CD4-positive, alpha-beta T cell treated with Interleukin-12 subunit alpha and Interleukin-12 subunit beta, for 1 hour (primary cell): Measurements from ENCODE around the gene RAB31.

Source experiments
- DNase-seq: peaks from one replicate; pipeline ENCODE4 v3.0.0-alpha.2; 2020

The RAB31 gene

DNA sequence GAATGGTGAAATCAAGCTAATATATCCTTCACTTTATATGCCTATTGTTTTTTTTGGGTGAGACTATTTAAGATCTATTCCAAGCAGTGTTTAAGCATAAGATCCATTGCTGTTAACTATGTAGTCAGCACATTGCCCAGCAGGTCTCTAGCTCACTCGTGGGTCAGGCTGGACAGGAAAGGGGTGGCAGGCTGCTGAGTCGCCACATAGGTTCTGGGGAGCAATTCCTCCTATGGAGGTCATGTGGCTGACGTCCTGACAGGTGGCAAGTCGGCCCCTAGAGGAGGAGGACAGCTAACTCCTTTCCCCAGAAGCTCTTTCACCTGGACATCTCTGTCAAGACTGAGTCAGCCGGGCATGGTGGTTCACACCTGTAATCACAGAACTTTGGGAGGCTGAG is 13.9 kb upstream of the RAB31 start:
- no peak for DNase-seq

DNA sequence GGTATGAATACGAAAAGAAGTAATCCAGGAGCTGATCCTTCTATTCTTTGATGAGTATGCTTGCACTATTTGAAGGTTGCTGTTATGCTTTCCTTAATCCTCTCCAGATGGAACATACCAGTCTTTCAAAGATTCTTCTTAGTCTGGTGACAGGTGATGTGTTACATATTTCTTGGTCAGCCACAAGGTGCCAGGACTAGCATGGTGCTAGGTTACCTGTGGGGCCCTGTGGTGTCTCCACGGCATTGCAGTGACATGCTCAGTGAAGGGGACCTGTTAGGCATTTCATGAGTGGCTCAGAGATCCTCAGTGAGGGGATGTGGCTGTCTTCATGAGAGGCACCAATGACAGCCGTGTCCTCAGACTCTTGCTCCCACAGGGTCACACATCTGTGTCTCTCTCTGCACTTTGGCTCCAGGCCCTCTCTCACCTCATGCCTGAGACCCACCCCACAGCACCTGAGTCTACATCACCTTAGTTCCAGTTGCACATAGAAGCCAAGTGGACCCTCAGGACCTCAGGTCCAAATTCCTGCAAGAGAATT is 13.1 kb upstream of the RAB31 start:
- DNase-seq, result no peak

DNA sequence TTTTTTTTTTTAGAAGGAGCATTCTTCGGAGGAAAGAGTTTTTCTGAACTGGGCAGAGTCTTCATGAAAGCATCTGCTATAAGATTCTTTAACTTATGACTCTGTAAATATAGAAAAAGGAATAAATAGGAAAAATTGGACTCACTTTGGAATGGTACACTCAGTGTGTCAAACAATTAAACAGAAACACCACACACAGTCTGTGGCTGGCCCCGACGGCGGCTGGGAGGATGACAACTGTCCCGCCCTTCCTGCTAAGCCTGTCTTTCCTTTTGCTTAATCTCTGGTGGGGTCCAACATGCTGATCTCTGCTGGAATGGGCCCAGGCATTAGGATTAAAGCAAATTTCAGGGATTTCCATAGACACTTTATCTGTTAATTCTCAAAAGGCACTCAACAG is 12.5 kb upstream of the RAB31 start:
- DNase-seq, result no peak

DNA sequence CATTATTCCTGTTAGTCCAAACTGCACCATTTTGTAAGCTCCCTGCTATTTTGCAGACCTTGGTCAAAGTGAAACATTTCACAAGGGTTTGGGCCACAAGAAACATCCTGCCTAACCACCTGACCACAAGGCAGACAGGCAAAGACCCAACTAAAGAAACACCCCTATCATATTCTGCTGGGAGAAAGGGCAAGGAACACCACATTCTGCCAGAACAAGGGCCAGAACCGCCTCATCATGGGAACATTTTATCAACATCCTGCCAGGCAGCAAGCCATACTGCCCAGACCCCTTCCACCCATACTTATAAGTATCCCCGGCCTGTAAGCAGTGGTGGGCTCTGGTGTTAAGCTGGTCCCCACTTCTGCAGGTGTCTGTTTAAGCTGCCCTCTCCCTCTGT is 12.0 kb upstream of the RAB31 start:
- no peak for DNase-seq

DNA sequence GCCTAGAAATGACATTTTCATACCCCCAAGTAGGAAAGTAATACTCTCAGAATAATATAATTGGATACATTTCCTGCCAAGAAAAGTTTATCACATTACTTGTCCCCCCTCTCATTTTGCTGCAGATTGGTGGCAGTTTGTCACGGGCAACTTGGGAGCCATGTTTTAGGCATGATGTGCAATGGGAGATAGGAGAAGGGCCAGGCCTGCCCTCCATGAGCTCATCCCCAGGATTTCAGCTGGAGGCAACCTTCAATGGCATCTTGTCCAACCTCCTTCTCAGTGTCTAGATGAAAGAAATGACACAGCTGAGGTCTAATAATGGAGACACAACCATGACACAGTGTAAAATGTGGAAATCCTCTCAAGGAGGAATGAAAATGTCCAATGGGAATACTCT is 11.4 kb upstream of the RAB31 start:
- no peak for DNase-seq

DNA sequence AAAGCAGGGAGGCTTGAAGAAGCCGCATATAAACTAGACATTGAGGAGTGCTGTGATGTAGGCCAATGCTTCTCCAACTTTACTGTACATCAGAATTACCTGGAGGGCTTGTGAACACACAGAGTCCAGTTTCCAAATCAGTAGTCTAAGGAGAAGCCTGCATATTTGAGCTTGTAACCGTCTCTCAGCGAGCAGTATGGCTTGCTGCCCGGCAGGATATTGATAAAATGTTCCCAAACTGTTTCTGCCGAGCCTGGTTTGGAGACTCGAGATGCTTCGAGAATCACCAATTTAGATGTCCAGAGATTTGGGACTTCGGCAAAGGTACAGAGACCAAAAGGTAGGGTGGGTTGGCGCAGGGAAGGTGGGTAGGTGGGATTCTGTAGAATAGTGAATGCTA is 11.0 kb upstream of the RAB31 start:
- DNase-seq, result no peak

DNA sequence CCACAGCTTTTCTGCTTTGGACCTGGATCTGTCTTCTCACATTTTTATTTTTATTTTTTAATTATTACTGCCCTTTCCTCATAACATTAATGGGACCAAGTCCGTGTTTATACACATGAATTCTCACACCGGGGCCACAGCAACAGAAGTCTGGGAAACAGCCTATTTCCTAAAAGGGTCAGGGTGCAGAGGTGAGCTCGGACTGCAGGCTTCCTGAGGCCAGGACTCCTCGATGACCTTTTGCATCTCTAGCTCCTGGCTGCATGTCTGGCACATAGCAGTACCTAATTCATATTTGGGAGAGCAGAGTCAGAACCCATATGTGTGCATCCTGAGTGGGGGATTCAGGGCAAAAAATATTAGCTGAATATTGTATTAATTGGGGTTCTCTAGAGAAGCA is 9.6 kb upstream of the RAB31 start:
- DNase-seq, result no peak

DNA sequence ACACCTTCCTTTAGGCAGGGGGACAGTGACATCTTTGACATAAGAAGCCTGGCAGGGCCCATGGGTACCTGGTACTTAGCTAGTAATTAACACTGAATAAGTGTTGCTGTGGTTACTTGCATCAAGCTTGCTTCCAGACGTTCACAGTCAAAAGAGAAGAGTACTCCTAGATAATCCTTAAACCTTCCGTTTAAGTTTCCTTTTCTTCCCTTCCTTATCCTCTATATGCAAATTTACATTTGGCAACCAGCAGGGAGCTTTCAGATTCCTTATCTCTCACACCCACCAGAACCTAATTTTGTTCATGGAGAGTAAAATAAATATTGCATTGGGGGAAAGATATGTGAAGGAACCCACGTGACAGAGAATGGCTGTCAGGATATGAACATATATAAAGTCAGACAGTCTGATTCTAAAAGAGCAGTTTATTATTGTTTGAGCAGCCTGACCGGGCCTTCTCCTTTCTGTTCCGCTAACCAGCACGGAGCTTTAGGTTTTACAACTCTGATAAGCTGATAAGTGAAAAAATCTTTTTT is 7.8 kb upstream of the RAB31 start:
- no peak for DNase-seq

DNA sequence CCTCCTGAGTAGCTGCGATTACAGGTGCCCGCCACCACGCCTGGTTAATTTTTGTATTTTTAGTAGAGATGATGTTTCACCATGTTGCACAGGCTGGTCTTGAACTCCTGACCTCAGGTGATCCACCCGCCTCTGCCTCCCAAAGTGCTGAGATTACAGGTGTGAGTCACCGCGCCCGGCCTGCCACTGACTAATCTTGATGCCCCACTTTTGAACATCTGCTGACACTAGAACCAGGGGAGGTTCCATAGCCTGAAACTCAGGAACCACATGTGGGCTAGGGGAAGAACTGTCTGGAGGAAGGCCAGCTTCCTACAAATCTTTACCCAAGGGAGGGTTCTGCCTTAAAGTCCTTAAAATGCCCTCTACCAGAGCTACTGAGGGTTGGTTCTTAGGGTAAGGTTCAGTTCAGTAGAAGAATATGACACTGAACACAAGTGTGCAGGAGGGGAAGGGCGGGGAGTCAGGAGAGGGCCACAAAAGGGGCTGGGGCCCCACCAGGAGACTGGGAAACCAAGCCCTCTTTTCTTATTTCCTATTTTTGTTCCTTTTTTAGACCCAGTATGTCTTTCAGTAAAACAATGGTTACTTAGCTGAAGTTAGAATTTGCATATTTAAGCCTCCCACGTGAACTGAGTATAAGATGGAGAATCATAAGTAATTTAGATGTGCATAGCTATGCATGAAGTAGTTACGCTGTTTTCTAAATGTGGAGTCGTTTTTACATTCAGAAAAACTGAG is 6.3 kb upstream of the RAB31 start:
- DNase-seq, result no peak

DNA sequence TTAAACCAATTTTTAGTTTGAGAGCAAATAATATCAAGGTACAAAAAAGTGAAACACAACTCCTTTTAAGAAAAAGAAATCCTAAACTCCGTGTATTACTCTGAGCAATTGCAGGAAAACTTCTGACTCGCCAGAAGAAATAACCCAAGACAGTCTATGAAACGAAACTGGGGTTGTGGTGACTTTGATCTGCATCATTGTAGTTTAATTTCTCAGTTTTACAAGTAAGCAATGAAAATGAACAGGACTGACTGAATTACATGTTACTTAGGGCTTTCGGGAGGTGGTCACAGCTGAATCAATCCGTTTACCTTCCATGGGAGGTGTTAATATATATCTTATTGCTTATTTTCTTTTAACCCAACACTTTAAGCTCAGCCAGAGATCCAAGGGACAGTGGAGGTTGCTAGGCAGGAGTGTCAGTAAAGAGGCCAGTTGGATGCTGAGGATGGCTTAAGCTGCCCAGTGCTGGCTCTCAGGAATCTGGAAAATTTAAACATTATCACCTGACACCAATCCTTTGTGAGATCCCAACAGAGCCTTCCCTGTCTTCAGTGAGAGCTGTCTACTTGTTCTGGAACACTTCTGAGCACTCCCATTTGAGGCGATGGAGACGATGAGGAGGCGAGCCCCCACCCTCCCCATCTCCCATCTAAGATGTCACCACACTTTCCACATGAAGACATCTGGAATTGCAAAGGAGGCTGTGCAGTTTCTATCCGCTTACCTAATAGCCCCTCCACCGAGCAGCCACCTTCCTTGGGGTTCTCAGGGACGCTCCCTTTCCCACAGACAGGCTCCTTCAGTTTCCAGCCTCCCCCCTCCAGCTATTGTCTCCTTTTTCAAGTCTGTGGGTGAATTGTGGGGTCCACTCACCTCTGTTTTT is 3.6 kb upstream of the RAB31 start:
- no peak for DNase-seq

DNA sequence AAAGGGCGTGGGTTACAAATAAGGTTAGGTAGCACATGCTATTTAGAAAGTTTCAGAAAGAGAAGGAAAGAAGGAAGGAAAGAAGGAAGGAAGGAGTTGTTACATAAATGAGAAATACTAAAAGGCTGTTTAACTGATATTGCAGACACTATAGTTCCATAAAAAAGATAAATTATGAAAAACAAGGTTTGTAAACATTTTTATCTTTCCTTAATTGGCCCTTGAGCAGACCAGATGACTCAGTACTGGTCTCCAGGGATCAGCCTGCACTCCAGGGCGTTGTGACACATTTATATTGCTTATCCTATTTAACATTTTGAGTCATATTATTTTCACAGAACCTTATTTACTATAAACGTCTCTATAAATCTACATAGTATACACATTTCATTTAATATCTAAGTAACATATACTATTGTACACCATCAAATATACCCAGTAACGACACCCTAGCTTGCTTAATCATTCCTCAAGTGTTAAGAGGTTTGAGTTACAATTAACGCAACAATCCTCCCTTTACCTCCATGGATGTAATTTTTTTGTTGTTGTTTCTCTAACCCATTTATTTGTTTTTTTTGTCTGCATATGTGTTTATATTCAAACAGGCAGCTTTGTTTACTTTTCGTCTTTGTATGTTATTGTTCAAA is 2.8 kb upstream of the RAB31 start:
- DNase-seq, result no peak

DNA sequence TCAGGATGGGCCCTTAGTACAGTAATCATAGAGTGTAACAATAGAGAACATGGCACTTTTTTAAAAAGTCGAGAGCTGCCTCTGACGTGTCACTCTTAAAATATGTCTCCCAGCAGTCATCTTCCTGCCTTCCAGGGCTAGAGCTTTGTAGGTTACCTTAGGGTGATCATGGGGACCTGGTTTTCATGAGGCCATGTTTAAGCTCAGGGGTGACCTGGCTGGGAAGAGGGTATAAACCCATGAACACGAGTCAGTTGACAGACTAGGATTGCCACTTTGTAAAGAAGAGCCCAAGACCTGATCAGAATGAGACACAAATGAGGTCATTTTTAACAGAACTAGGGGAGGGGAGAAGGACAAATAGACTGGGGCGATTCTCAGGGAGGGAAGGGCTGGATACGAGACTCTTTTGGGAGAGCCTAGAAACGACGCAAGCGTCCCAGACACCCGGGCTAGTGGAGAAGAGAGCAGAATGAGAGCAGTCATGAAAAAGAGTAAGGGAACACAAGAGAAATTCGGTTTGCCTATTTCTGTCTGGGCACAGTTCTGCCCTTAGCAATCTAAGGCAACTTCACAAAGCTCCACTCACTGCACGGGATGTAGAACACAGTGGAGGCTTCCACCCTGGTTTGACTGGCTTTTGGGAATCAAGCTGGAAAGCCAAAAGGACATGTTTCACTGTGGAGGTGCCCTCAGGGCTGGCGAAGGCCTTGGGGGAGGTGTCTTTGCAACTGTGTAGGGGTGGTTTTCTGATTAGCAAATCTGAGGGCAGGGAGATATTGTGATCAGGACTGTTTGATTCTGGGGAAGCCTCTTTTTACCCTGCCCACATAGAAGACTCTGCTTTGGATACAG is 1.8 kb upstream of the RAB31 start:
- no peak for DNase-seq

DNA sequence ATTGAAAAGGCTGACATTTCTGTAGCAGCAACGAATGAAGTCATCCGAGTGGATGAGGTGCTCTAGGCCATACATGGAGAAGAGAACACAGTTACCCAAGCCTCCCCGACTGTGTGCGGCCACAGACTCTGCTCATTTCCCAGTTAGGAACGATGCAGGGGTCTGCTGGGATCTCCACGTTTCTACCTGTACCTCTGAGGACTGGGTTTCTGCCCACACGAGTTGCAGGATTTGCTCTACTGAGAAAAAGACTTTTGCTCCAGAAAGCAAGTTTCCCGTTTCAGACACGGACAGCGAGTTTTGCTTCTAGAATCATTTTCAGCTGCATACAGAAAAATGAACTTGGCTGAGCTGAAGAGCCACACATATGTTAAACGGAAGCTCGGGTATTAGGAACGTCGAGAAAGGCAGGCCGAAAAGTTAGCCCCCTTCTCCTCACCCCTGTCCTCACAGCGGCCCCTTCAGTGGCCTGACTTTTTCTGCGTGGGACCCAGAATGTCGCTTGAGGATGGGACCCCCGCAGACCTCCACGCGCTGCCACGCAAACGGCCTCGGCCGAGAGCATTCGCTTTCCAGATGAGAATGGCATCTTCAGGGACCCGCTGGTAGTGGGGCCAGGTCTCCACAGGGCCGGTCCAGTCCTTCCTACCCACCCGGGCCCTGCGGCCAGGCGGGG is 582 bp upstream of the RAB31 start:
- DNase-seq, result no peak

DNA sequence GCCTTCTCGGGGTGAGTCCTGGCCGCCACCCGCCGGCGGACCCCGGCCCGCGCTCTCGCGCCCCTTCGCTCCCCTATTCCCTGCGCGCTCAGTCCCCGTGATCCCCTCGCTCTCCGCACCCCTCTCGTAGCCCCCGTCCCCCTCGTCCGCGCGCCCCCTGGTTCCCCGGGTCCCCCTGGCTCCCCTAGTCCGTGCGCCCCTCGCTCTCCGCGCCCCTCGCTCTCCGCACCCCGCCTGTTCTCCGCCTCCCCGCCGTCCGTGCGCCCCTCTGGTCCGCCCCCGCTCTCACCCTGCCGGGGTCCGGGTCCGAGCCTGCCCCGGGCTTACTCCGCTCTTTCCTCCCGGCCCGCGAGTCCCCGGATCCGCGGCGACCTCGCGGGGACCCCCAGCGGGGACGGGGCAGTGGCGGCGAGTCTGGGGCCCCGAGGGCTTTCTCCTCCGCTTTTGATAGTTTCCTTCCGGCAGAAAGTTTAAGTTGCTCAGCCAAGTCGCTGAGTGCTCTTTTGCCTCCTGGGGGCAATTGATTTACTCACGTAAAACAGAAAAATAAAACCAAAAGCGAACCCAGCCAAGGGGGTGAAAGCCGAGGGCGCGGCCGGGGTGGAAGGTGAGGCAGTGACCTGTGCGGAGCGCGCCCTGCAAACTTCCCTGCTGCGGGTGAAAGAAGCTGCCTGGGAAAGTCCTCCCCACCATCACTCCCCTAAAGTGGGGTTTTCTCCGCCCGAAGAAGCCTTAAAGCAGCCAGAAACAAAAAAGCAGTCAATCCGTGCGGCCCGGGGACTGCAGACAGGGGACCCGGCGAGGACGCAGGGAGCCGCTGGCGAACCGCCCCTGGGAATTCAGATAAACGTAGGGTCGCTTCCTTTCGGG is 568 bp downstream of the RAB31 start:
- DNase-seq, result no peak

DNA sequence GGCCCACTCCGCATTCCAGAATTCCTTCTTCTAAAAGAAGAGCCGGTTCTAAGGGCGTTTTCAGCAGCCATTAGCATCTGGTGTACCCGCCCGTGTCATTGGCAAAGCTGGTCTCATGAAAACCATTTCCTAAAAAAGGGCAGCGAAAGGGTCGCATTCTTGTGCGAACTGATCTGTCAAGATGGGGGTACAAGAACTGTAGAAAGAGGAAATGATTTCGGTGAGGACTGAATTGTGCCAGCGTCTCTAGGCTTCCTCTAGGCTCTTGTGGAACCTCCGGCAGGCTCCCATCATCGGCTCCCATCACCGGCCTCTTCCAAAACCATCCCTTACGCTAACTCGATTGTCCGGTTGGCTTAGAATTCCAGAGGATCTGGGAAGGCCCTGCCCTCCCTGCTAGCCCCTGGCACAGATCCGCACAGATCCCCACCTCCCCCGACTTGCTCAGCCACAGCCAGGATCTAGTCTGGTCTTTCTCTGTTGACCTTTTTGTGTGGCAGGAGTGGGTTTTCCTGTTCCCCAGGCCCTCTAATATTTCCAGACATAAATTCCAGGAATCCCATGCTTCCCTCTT is 1.3 kb downstream of the RAB31 start:
- DNase-seq, result no peak

DNA sequence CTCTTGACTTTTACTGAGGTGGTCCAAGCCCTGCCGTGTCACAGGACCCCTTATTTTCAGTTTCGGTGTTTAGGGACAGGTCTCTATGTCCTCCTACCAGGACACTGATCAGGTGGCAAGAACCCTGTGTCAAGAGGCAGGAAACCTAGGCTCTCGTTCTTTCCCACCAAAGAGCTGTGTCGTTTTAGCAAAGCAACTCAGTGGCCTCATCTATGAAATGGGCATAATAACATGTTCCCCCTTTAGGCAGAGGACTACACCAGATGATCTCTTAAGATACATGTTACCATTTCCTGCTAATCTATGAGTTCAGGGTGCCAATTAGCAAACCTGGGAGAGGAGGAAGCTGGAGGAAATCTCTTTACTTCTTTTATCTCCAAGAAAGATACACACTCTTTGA is 1.9 kb downstream of the RAB31 start:
- DNase-seq, result no peak

DNA sequence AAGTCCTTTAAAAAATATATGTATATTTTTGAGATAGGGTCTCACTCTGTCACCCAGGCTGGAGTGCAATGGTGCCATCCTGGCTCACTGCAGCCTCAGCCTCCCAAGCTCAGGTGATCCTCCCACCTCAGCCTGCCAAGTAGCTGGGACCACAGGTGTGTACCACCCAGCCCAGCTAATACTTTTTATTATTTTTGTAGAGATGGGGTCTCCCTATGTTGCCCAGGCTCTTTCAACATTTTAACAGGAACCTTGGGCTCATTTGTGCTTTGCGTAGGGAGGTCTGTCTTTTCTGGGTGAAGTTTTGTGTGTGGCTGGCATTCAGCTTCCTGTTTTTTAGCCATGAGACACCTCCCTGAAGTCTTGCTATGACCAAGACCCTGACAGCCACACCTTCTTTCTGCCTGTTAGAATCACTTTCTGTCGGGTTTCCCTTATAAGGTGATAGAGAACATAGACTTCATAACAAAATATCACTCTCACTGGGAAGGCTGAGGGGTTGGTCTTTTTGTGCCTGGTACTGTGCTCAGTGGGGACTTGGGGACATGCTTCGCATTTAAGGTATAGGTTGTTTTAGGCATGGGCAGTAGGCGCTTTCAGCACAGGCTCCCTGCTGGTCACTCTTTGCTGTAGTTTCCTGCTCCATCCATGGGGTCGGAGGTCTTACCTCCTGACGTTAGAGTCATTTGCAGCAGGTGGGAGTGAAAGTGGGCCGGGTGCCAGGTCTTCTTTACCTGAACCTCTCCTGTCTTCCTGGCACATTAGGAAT is 3.4 kb downstream of the RAB31 start:
- DNase-seq, result peak; percentile 22

DNA sequence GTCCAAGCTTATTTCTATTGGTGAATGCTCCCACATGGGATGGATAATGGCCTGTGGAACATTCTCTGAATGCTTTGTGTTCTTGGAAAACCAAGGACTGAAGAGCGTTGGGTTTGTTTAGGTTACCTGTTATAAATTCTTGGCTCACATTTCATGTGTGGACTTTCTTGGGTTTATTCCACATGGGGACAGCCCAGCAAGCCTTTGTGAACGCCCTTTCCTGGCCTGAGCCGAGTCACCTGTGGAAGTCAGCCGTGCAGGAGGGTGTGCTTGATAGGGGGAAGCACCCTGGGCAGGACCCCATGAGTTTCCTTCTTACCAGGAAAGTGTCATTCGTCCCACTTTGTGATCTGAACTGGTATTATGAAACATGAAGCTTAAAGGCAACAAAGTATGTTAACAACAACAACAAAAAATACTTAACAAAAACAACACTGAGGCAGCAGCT is 4.1 kb downstream of the RAB31 start:
- DNase-seq, result no peak

DNA sequence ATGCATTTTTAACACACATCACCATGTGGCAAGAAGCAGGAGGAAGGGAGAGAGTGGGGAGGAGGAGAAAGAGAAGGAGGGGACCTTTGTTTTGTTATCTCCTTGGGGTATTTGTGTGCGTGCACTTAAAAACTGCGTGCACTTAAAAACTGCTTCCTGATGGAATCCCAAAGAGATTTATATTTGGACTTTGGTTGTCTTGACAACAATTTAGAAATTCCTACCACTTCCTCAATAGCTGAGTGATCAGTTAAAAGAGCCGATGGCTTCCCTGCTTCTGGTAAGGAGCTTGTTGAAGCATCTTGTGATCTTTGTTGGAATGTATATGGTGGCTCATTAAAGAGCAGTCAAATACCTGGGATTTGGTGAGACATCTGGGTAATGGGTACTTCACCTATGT is 4.5 kb downstream of the RAB31 start:
- no peak for DNase-seq
